ENCODE measurements around the gene NDUFA13.

DNA sequence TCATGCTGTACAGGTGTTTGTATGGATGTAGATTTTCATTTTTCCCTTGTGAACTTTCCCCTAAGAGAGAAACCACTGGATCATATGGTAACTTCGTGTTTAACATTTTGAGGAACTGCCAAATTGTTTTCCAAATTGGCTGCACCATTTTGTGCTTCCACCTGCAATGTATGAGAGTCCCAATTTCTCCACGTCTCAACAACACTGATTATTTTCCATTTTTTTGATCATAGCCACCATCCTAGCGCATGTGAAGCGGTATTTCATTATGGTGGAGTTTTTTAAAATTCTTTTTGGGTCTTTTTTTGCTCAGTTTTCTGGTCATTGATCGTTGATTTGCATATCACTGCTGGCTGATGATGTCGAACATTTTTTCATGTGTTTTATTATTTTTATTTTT lies 5.0 kb downstream of the NDUFA13 start:
- TF ChIP-seq CTCF (IDR thresholded peaks at IDR 0.05) (no peak), POLR2A (IDR thresholded peaks at IDR 0.05) (no peak)

Measured in heart left ventricle (tissue), 13 donors.